HG03457 (cell line): ENCODE measurements around the gene PGLYRP3.

Source experiments
- ATAC-seq: cut with Tn5 transposase; IDR thresholded peaks from one replicate; pipeline ENCODE4 v1.9.1; 2021; ENCODE audit warnings: moderate number of reproducible peaks; ENCODE audit not compliant: unreplicated experiment

PGLYRP3 gene

GRCh38 chr1:153312570-153313186 is at the start of gene PGLYRP3:
Gene PGLYRP3, minus strand, starts transcription at chr1:153312952. Its CDS starts 2,287 bp downstream, at chr1:153310665.
- no peak for ATAC-seq

- ATAC-seq = no peak
Observed at GRCh38 chr1:153362187-153362775, 49.5 kb upstream of the PGLYRP3 start.

GRCh38 chr1:153361480-153362109 is 48.8 kb upstream of the PGLYRP3 start:
- ATAC-seq = no peak

- ATAC-seq = no peak
Observed at GRCh38 chr1:153360592-153361479, 48.1 kb upstream of the PGLYRP3 start.

GRCh38 chr1:153360190-153360589 is 47.4 kb upstream of the PGLYRP3 start:
- ATAC-seq = no peak

- no peak for ATAC-seq
Observed at GRCh38 chr1:153359241-153359640, 46.5 kb upstream of the PGLYRP3 start.

GRCh38 chr1:153358691-153358975 is 45.9 kb upstream of the PGLYRP3 start:
- no peak for ATAC-seq

- no peak for ATAC-seq
Observed at GRCh38 chr1:153357853-153358690, 45.3 kb upstream of the PGLYRP3 start, which contains the start of gene S100A9. Gene S100A9, plus strand, starts transcription at chr1:153357854. Its CDS starts 430 bp downstream, at chr1:153358284.

- ATAC-seq = no peak
Observed at GRCh38 chr1:153357076-153357852, 44.5 kb upstream of the PGLYRP3 start.

GRCh38 chr1:153356392-153357075 is 43.8 kb upstream of the PGLYRP3 start:
- no peak for ATAC-seq

GRCh38 chr1:153355445-153356071 is 42.8 kb upstream of the PGLYRP3 start:
- no peak for ATAC-seq

GRCh38 chr1:153354515-153355193 is 41.9 kb upstream of the PGLYRP3 start:
- no peak for ATAC-seq

- no peak for ATAC-seq
Observed at GRCh38 chr1:153353226-153353947, 40.6 kb upstream of the PGLYRP3 start.

GRCh38 chr1:153352523-153352922 is 39.8 kb upstream of the PGLYRP3 start:
- ATAC-seq = no peak

- ATAC-seq = no peak
Observed at GRCh38 chr1:153350321-153350957, 37.7 kb upstream of the PGLYRP3 start.

GRCh38 chr1:153349363-153350320 is 36.9 kb upstream of the PGLYRP3 start:
- ATAC-seq = no peak
